CD4-positive, alpha-beta T cell (primary cell): ENCODE data around the gene COQ7. TPM values are rescaled to one million over a fixed set of nuclear protein-coding genes. Genes with fewer than 3 reads are reported as not detected.

Source experiments
- ATAC-seq: fragments of 200-7000 bp; cut with Tn5 transposase; one replicate; pipeline ENCODE4 v1.10.0; 2022; ENCODE audit warnings: mild to moderate bottlenecking; ENCODE audit not compliant: poor library complexity
- CTCF ChIA-PET: fragments of 350-600 bp; sonication (Branson Sonifier 250); formaldehyde crosslinking; loops from one replicate; lab custom pipeline; 2021; ENCODE audit warnings: antibody characterized with exemption, inconsistent platforms; lab: Charles Lee
- POLR2A ChIA-PET: fragments of 350-600 bp; sonication (Branson Sonifier 250); formaldehyde crosslinking; loops from one replicate; lab custom pipeline; 2021; ENCODE audit warnings: antibody characterized with exemption, inconsistent platforms; lab: Charles Lee
- DNase-seq, 14 experiments: peaks; one replicate each; pipeline ENCODE4 v3.0.0-alpha.2; 2013 to 2020; ENCODE audit warnings: mixed read lengths in 2 of 14
- H3K27ac ChIP-seq, 2 donors: one replicate each; pipeline versions ENCODE4 v1.5.1 to v1.7.0; 2013; ENCODE audit warnings: low read length in 2 of 2, low read depth in 1 of 2, mild to moderate bottlenecking in 1 of 2
- H3K27me3 ChIP-seq, 2 experiments: 1 replicate in 1 of 2; 2 replicates in 1 of 2; pipeline versions ENCODE4 v1.6.1 to v1.7.0; 2013; ENCODE audit warnings: low read length in 2 of 2, control low read depth in 1 of 2, mild to moderate bottlenecking in 1 of 2, moderate library complexity in 1 of 2; ENCODE audit not compliant: insufficient read depth in 2 of 2, control insufficient read depth in 1 of 2
- H3K36me3 ChIP-seq: one replicate; pipeline ENCODE4 v1.6.1; 2013; ENCODE audit warnings: low read length, control low read depth; ENCODE audit not compliant: insufficient read depth
- H3K4me1 ChIP-seq: one replicate; pipeline ENCODE4 v1.6.1; 2013; ENCODE audit warnings: low read length, control low read depth; ENCODE audit not compliant: insufficient read depth
- H3K4me3 ChIP-seq: one replicate; pipeline ENCODE4 v1.5.1; 2013; ENCODE audit warnings: mild to moderate bottlenecking, low read length, moderate library complexity
- H3K9me3 ChIP-seq, 2 experiments: 1 replicate in 1 of 2; 2 replicates in 1 of 2; pipeline versions ENCODE4 v1.6.1 to v1.7.0; 2013; ENCODE audit warnings: low read length in 2 of 2, mild to moderate bottlenecking in 2 of 2, control low read depth in 1 of 2, moderate library complexity in 1 of 2; ENCODE audit not compliant: control insufficient read depth in 1 of 2, insufficient read depth in 1 of 2
- H3K27ac Mint-ChIP-seq: one replicate; pipeline ENCODE4 v1.8.0; 2020; ENCODE audit warnings: mixed read lengths
- H3K27me3 Mint-ChIP-seq: one replicate; pipeline ENCODE4 v1.8.0; 2021; ENCODE audit warnings: mixed read lengths
- H3K36me3 Mint-ChIP-seq: one replicate; pipeline ENCODE4 v1.8.0; 2021; ENCODE audit warnings: low read depth, mixed read lengths
- H3K4me1 Mint-ChIP-seq: one replicate; pipeline ENCODE4 v1.8.0; 2021; ENCODE audit warnings: low read depth, mixed read lengths
- H3K4me3 Mint-ChIP-seq: one replicate; pipeline ENCODE4 v1.8.0; 2020; ENCODE audit warnings: mild to moderate bottlenecking, mixed read lengths
- H3K9me3 Mint-ChIP-seq: one replicate; pipeline ENCODE4 v1.8.0; 2020; ENCODE audit warnings: mixed read lengths
- intact Hi-C, 2 experiments: fragments of 100-400 bp; cut with DNase I in 1 of 2; cut with micrococcal nuclease in 1 of 2; formaldehyde crosslinking; loops; one replicate each; pipeline versions ENCODE4 v1.15.1 to v1.9.0; 2023 to 2025; cut with DNase I, micrococcal nuclease
- total RNA-seq, 174 experiments: library from RNA in 2 of 174; stranded (reverse) in 2 of 174; gene quantifications; one replicate each; pipeline ENCODE4 v1.2.3 and lab custom pipeline; 2021 to 2026
- TF ChIP-seq, protein P1 (sequence below): fragments of 200-600 bp; IDR thresholded peaks from one replicate; pipeline ENCODE4 v1.8.0; 2022; ENCODE audit warnings: antibody characterized with exemption, mild to moderate bottlenecking

COQ7 gene
- total RNA-seq, 2 experiments from 2014 or later, result 7.9 to 9.1 TPM

- peak overlapping the region; percentile 84 for H3K4me3 ChIP-seq
- H3K36me3 ChIP-seq, result peaks cover 5% of the 10 kb centered on the region
- H3K36me3 Mint-ChIP-seq, result peaks cover 20% of the 10 kb centered on the region
- H3K27ac Mint-ChIP-seq, result peak overlapping the region; percentile 86
- H3K27ac ChIP-seq, result peak overlapping the region; percentile 99 to 100
- H3K4me1 ChIP-seq, result peaks cover 12% of the 10 kb centered on the region
- peak in 2 of 14 experiments; percentile 16 to 34 for DNase-seq
- ChIA-PET CTCF (interaction anchor here (0.7 to 1.8 kb wide), 4 partner anchors 19 to 487 kb away, joined by 3 to 7 read pairs (median 4); partner anchors contain the start of gene VPS35L), POLR2A (interaction anchor here (0.6 to 2.2 kb wide), 6 partner anchors 269 to 487 kb away, joined by 3 to 16 read pairs (median 6); partner anchors contain the start of genes CCP110, RPS15A and VPS35L)
- TF ChIP-seq, protein P1, sequence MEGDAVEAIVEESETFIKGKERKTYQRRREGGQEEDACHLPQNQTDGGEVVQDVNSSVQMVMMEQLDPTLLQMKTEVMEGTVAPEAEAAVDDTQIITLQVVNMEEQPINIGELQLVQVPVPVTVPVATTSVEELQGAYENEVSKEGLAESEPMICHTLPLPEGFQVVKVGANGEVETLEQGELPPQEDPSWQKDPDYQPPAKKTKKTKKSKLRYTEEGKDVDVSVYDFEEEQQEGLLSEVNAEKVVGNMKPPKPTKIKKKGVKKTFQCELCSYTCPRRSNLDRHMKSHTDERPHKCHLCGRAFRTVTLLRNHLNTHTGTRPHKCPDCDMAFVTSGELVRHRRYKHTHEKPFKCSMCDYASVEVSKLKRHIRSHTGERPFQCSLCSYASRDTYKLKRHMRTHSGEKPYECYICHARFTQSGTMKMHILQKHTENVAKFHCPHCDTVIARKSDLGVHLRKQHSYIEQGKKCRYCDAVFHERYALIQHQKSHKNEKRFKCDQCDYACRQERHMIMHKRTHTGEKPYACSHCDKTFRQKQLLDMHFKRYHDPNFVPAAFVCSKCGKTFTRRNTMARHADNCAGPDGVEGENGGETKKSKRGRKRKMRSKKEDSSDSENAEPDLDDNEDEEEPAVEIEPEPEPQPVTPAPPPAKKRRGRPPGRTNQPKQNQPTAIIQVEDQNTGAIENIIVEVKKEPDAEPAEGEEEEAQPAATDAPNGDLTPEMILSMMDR, result no peak
- intact Hi-C loops, result loop anchor here (5.0 to 10.0 kb wide), 8 partner anchors 266 to 1836 kb away; partner anchors contain the start of genes ARL6IP1 (in 1 of the 2), CCP110 (in 1 of the 2), DCUN1D3 (in 1 of the 2) and GDE1 (in 1 of the 2)
- no peaks in the 10 kb centered on the region for H3K27me3 ChIP-seq
- peaks cover 15% of the 10 kb centered on the region for H3K4me1 Mint-ChIP-seq
- no peaks in the 10 kb centered on the region for H3K27me3 Mint-ChIP-seq
- H3K4me3 Mint-ChIP-seq, result peak overlapping the region; percentile 96
- ATAC-seq, result no peak
- no peaks in the 10 kb centered on the region for H3K9me3 Mint-ChIP-seq
- H3K9me3 ChIP-seq, result no peaks in the 10 kb centered on the region
Measured at GRCh38 chr16:19068237-19068815, 912 bp downstream of the COQ7 start.

DNA sequence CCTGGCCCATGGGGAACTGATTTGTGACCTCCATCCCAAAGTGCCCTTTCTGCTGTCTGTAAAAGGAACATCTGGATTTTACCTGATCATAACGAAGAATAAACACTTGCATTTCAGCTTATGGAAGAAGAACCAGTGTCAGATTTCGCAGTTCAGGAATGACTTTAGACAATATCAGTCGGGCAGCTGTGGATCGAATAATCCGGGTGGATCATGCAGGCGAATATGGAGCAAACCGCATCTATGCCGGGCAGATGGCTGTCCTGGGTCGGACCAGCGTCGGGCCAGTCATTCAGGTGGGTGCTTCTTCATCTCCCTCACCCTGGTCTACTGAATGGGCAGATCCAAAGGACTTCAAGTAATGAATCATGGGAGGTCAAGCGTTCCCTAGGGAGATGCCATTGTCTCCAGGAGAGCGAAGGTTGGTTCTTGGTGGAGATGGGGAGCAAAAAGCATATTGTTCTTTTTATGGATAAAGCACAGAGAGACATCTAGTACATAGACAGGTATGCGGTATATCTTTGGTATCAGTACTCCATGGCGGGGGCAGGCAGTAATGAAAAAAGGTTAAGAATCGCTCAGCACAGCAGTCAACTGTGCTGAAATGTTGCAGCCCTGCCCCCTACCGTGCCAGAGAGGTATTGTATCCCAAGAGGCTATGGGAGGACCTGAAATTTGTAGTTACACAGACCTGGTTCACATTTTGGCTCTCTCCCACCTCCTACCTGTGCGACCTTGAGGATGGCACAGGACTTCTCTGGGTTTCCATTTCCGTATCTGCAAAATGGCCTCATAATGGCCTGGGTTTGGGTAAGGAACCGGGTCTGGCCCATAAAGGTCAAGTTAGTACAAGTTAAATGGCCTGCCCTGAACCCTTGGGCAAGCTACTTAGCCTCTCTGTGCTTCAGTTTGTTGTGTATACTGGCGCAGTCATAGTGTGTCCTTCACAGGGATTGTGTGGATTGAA is 4.7 kb downstream of the COQ7 start:
- H3K27ac Mint-ChIP-seq, result peak overlapping the region; percentile 66

More for the DNA sequence above, 4.7 kb downstream of the COQ7 start:
- H3K27me3 Mint-ChIP-seq, result no peaks in the 10 kb centered on the region
- Histone ChIP-seq H3K4me1 (peaks cover 9% of the 10 kb centered on the region), H3K4me3 (no peak overlapping the region), H3K27ac (no peak overlapping the region), H3K36me3 (peaks cover 12% of the 10 kb centered on the region), H3K27me3 (no peaks in the 10 kb centered on the region), H3K9me3 (no peaks in the 10 kb centered on the region)
- POLR2A ChIA-PET, result no interaction called here
- H3K9me3 Mint-ChIP-seq, result no peaks in the 10 kb centered on the region
- TF ChIP-seq, protein P1, result peak; percentile 52
- ATAC-seq (no peak), DNase-seq (peak; percentile 18 to 73 (median 46))
- H3K4me3 Mint-ChIP-seq, result peak overlapping the region; percentile 39
- CTCF ChIA-PET, result interaction anchor here (0.8 to 1.2 kb wide), 3 partner anchors 14 to 486 kb away, joined by 3 to 4 read pairs (median 3); partner anchors contain the start of gene ARL6IP1
- H3K36me3 Mint-ChIP-seq, result peaks cover 51% of the 10 kb centered on the region
- intact Hi-C loops, result loop anchor here in 1 of 2 experiments (10.0 kb wide), 1 partner anchor 107 kb away; no protein-coding TSS in a partner anchor
- peaks cover 14% of the 10 kb centered on the region for H3K4me1 Mint-ChIP-seq
